ENCODE results near the gene ELOB. TPM values are rescaled to one million over a fixed set of nuclear protein-coding genes. Genes with fewer than 3 reads are reported as not detected.
A peak's percentile ranks its signal among the peaks of the same experiment; 100 is the strongest.

Gene ELOB
- total RNA-seq, 1 experiment from 2014 or later, result 259 TPM

DNA sequence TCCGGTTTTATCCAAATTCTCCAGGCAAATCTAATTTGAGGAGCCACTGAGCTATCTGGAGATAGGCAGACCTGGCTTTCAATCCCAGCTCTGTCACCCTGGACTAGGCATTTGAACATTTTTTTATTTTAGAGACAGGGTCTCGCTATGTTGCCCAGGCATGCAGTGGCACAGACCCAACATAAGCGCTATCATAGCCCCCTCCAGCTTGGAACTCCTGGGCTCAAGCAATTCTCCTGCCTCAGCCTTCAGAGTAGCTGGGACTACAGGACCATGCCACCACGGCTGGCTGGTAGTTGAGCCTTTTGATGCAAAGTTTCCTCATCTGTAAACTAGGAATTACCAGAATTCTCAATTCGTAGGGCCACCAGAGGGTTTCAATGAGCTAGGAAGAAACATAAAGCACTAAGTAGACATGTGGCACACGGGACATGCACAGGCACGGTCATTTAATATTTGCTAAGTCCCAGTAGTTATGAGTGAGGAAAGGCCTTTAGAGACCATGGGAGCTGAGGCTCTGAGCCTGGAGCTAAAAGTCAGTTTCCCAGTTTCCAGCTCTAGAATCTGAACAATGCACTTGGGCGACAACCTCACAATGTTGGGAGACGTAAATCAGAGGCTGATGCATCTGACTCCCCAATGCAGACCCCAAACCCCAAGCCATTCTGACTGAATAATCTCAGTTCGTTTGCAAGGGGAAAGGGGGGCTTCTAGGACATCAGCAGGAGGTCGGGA is 1.1 kb downstream of the ELOB start:
- Histone ChIP-seq H3K27ac (no peak overlapping the region; the same call in 1 of the 2 replicates), H3K27me3 (ENCODE audit: insufficient read depth, low read depth) (no peaks in the 10 kb centered on the region), H3K36me3 (ENCODE audit: low read depth) (0 out of 2 replicates have a peak, but pooled peaks cover 4% of the 10 kb centered on the region), H4K20me1 (ENCODE audit: insufficient read depth) (peaks cover 23% of the 10 kb centered on the region), H3K9me3 (ENCODE audit: insufficient read depth, low read depth) (no peaks in the 10 kb centered on the region), H3K9me2 (ENCODE audit: insufficient read depth) (no peaks in the 10 kb centered on the region), H3K4me1 (replicated peaks; ENCODE audit: insufficient read depth) (peaks cover 20% of the 10 kb centered on the region), H3F3A (ENCODE audit: insufficient read depth, low read depth) (peaks cover 61% of the 10 kb centered on the region), H3K79me2 (ENCODE audit: low read depth) (peaks cover 51% of the 10 kb centered on the region), H3K4me3 (peak overlapping the region; percentile 78), H3K4me2 (peak overlapping the region; percentile 99), H2AFZ (no peak overlapping the region)
- BruUV-seq (replicated peaks), result TSS peak; percentile 13
- intact Hi-C loops (cut with micrococcal nuclease; ENCODE audit: unreplicated experiment), result loop anchor here (2.0 to 5.0 kb wide), 2 partner anchors 41 to 83 kb away; partner anchors contain the start of genes PRSS21 and PRSS22
- TF ChIP-seq, protein P1, sequence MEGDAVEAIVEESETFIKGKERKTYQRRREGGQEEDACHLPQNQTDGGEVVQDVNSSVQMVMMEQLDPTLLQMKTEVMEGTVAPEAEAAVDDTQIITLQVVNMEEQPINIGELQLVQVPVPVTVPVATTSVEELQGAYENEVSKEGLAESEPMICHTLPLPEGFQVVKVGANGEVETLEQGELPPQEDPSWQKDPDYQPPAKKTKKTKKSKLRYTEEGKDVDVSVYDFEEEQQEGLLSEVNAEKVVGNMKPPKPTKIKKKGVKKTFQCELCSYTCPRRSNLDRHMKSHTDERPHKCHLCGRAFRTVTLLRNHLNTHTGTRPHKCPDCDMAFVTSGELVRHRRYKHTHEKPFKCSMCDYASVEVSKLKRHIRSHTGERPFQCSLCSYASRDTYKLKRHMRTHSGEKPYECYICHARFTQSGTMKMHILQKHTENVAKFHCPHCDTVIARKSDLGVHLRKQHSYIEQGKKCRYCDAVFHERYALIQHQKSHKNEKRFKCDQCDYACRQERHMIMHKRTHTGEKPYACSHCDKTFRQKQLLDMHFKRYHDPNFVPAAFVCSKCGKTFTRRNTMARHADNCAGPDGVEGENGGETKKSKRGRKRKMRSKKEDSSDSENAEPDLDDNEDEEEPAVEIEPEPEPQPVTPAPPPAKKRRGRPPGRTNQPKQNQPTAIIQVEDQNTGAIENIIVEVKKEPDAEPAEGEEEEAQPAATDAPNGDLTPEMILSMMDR (conservative IDR thresholded peaks at IDR 0.05), result no peak
- TF ChIP-seq EZH2 (IDR thresholded peaks at IDR 0.05; ENCODE audit: low read depth), result no peak
- ChIA-PET POLR2A (ENCODE audit: unreplicated experiment) (interaction anchor here (0.7 kb wide), 1 partner anchor 24 kb away, joined by 5 read pairs; no protein-coding TSS in a partner anchor), CTCF (interaction anchor here (0.6 kb wide), 1 partner anchor 17 kb away, joined by 3 read pairs; no protein-coding TSS in a partner anchor)
- DNase-seq, result no peak

DNA sequence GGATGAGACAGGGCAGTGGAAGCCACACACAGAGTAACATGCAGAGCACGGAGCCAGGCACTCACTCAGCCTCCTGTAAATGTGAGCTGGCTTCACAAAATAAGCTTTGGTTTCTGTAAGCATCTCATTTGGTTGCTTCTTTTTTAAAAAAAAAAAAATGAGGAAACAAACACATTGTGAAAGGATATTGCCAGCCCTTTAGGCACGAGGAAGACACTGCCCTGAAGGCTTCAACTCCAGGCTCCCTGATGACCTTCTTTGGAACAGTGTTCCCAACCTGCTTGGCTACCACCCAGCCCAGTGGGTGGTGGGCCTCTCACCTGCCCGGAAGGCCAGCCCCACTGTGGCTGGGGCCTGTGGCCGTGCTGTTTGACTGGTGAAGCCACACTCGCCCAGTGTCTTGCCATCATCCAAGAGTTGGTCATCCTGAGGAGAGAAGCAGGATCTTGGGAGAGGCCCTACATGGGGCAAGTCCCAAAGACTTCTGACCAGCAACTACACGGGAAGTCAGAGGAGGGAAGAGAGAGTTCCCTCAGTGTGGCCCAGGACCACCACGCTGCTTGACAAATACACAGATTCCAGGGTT is 1.9 kb downstream of the ELOB start:
- Histone ChIP-seq H3K27ac (no peak overlapping the region; the same call in 1 of the 2 replicates), H3K4me2 (peak overlapping the region; percentile 99), H3K9me3 (ENCODE audit: insufficient read depth, low read depth) (no peaks in the 10 kb centered on the region), H3K36me3 (ENCODE audit: low read depth) (peaks cover 4% of the 10 kb centered on the region; the same call in 1 of the 2 replicates), H3K27me3 (ENCODE audit: insufficient read depth, low read depth) (no peaks in the 10 kb centered on the region), H3K79me2 (ENCODE audit: low read depth) (peaks cover 51% of the 10 kb centered on the region), H3K4me1 (replicated peaks; ENCODE audit: insufficient read depth) (peaks cover 20% of the 10 kb centered on the region), H3K4me3 (no peak overlapping the region; the same call in 1 of the 2 replicates), H3F3A (ENCODE audit: insufficient read depth, low read depth) (peaks cover 61% of the 10 kb centered on the region), H4K20me1 (ENCODE audit: insufficient read depth) (peaks cover 28% of the 10 kb centered on the region), H3K9me2 (ENCODE audit: insufficient read depth) (no peaks in the 10 kb centered on the region), H2AFZ (no peak overlapping the region)
- no peak for DNase-seq
- no TSS peak for BruUV-seq (replicated peaks)
- ChIA-PET CTCF (no interaction called here), POLR2A (ENCODE audit: unreplicated experiment) (interaction anchor here (0.7 to 0.9 kb wide), 2 partner anchors 24 to 93 kb away, joined by 3 to 5 read pairs; partner anchors contain the start of gene KCTD5)
- TF ChIP-seq EZH2 (IDR thresholded peaks at IDR 0.05; ENCODE audit: low read depth), result no peak
- TF ChIP-seq, protein P1 (conservative IDR thresholded peaks at IDR 0.05), result no peak
- intact Hi-C loops (cut with micrococcal nuclease; ENCODE audit: unreplicated experiment), result loop anchor here (5.0 kb wide), 1 partner anchor 42 kb away; the partner anchor contains the start of gene PRSS21

DNA sequence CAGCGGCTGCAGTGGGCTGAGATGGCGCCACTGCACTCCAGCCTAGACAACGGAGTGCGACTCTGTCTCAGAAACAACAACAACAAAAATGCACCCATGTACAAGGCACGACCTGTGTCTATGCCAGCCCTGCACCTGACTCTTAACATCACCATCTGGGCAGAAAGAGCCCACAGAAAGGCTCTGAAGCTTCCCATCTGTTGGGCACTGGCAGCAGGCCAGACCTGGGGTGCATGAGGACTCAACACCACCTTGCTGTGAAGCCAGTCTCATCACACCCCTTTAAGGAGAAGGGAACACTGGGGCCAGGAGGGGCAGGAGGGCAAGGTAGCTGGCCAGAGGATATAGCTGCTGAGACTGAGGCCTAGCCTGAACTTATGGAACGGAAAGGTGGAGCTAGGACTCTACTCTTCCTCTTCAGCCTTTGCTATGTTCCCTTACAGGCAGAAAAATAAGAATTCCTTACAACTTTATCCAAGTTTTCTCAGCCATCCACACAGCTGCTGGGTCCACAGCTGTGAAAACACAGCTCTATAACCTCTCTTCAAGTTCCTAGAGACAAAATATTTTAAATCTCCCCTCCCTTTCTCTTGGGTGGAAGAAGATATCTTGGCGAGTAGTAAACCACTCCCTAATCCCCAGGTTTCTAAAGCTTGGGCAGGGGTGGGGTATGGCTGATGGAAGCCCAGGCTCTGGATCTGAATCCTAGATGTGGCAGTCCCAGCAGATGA is 2.8 kb downstream of the ELOB start:
- no peak overlapping the region for H3K4me2 ChIP-seq
- CTCF ChIA-PET, result interaction anchor here (0.7 kb wide), 1 partner anchor 10 kb away, joined by 3 read pairs; no protein-coding TSS in a partner anchor
- intact Hi-C loops (cut with micrococcal nuclease; ENCODE audit: unreplicated experiment), result no loop called here
- no peaks in the 10 kb centered on the region for H3K9me3 ChIP-seq (ENCODE audit: insufficient read depth, low read depth)
- peaks cover 45% of the 10 kb centered on the region for H3K79me2 ChIP-seq (ENCODE audit: low read depth)
- H4K20me1 ChIP-seq (ENCODE audit: insufficient read depth), result peaks cover 36% of the 10 kb centered on the region
- BruUV-seq (replicated peaks), result no TSS peak
- H3K4me1 ChIP-seq (replicated peaks; ENCODE audit: insufficient read depth), result peaks cover 20% of the 10 kb centered on the region
- no peak overlapping the region for H3K4me3 ChIP-seq
- peaks cover 9% of the 10 kb centered on the region; the same call in 1 of the 2 replicates for H3K36me3 ChIP-seq (ENCODE audit: low read depth)
- no peaks in the 10 kb centered on the region for H3K9me2 ChIP-seq (ENCODE audit: insufficient read depth)
- no peak for TF ChIP-seq EZH2 (IDR thresholded peaks at IDR 0.05; ENCODE audit: low read depth)
- TF ChIP-seq, protein P1 (conservative IDR thresholded peaks at IDR 0.05), result no peak
- H3F3A ChIP-seq (ENCODE audit: insufficient read depth, low read depth), result peaks cover 69% of the 10 kb centered on the region
- no peak overlapping the region for H3K27ac ChIP-seq
- POLR2A ChIA-PET (ENCODE audit: unreplicated experiment), result interaction anchor here (0.9 kb wide), 1 partner anchor 92 kb away, joined by 3 read pairs; the partner anchor contains the start of gene KCTD5
- DNase-seq, result no peak
- no peak overlapping the region for H2AFZ ChIP-seq
- no peaks in the 10 kb centered on the region for H3K27me3 ChIP-seq (ENCODE audit: insufficient read depth, low read depth)
